C4-2B (cell line): ENCODE measurements around the gene FOXP1.

Experiments
- CTCF ChIP-seq: fragments of 450-650 bp; conservative IDR thresholded peaks from 2 replicates; pipeline ENCODE4 v1.5.1; 2017; ENCODE audit warnings: mild to moderate bottlenecking
- ZFX ChIP-seq: fragments of 450-650 bp; IDR thresholded peaks from 2 replicates; pipeline ENCODE4 v1.6.1; 2017

- TF ChIP-seq CTCF (no peak), ZFX (no peak)
Measured at GRCh38 chr3:71231680-71232079, 351.8 kb downstream of the FOXP1 start.
